Stomach (tissue), 4 donors: ENCODE results near the gene UGP2.

Experiments
- CTCF ChIP-seq, 7 experiments: fragments of 450-650 bp in 4 of 7; fragments of 200-600 bp in 3 of 7; sonication (generic) in 3 of 7; IDR thresholded peaks; one replicate each; pipeline ENCODE4 v1.5.1; 2016 to 2019; ENCODE audit warnings: antibody characterized with exemption in 7 of 7, control low read depth in 2 of 7, mild to moderate bottlenecking in 1 of 7
- EP300 ChIP-seq: sonication (generic); formaldehyde crosslinking; IDR thresholded peaks from one replicate; pipeline ENCODE4 v1.6.1; 2017; ENCODE audit warnings: antibody characterized with exemption
- POLR2A ChIP-seq, 4 donors: fragments of 450-650 bp; IDR thresholded peaks; one replicate each; pipeline ENCODE4 v1.6.1; 2016; ENCODE audit warnings: antibody characterized with exemption in 4 of 4, control low read depth in 2 of 4, mild to moderate bottlenecking in 1 of 4, moderate library complexity in 1 of 4

DNA sequence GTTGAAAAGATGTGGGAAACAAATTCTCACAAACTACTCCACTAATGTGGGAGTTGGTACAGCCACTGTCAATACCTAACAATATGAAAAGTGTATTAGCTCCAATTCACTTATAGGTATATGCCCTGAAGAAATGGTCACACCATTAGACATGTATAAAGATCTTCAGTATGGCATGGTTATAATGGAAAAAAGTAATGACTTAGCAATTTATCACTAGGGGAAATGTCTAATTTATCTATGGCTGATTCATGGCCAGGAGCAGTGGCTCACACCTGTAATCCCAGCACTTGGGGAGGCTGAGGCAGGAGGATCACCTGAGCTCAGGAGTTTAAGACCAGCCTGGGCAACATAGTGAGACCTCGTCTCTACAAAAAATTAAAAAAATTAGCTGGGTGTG is 52.5 kb downstream of the UGP2 start:
- TF ChIP-seq CTCF (IDR thresholded peaks at IDR 0.05), result no peak
- TF ChIP-seq POLR2A (IDR thresholded peaks at IDR 0.05), result no peak
- TF ChIP-seq EP300, result no peak
